Liver (tissue), 3 donors: ENCODE measurements around the gene RGS17.

Experiments used
- HNF4A ChIP-seq, 2 donors: conservative IDR thresholded peaks; 2 replicates each; pipeline ENCODE4 v1.6.1; 2016; ENCODE audit warnings: antibody characterized with exemption in 2 of 2, mild to moderate bottlenecking in 2 of 2
- JUND ChIP-seq, 2 donors: IDR thresholded peaks; 2 replicates each; pipeline ENCODE4 v1.6.1; 2016; ENCODE audit warnings: antibody characterized with exemption in 2 of 2
- RAD21 ChIP-seq, 2 donors: IDR thresholded peaks; 2 replicates each; pipeline ENCODE4 v1.6.1; 2016; ENCODE audit warnings: antibody characterized with exemption in 2 of 2, mild to moderate bottlenecking in 2 of 2
- SP1 ChIP-seq: IDR thresholded peaks from 2 replicates; pipeline ENCODE4 v1.6.1; 2018; ENCODE audit warnings: antibody characterized with exemption, mild to moderate bottlenecking
- TF ChIP-seq, protein P1 (sequence below): fragments of 150-350 bp; IDR thresholded peaks from 2 replicates; pipeline ENCODE4 v1.5.1; 2017; ENCODE audit warnings: improper control_type of control experiment, low read depth, low read length; ENCODE audit not compliant: missing input control
- donor health status: healthy.
- donor health status: healthy.

DNA sequence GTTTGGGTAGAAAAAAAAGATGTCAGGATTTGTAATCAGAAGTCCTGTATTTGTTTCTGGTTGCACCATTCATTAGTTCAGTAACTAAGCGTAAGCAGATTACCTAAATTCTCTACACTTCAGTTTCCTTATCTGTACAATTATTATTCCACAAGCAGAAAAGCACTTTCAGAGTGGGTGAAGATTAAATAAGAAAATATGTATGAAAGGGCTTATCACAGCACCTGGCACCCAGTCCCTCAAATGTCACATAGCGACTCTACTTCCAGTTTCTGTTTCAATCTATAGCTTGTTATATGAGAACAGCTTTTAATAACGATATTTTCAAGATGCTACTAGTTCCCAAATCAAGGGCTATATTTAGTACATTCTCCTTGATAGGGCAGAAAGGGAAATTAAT is 31.4 kb downstream of the RGS17 start:
- TF ChIP-seq, protein P1, sequence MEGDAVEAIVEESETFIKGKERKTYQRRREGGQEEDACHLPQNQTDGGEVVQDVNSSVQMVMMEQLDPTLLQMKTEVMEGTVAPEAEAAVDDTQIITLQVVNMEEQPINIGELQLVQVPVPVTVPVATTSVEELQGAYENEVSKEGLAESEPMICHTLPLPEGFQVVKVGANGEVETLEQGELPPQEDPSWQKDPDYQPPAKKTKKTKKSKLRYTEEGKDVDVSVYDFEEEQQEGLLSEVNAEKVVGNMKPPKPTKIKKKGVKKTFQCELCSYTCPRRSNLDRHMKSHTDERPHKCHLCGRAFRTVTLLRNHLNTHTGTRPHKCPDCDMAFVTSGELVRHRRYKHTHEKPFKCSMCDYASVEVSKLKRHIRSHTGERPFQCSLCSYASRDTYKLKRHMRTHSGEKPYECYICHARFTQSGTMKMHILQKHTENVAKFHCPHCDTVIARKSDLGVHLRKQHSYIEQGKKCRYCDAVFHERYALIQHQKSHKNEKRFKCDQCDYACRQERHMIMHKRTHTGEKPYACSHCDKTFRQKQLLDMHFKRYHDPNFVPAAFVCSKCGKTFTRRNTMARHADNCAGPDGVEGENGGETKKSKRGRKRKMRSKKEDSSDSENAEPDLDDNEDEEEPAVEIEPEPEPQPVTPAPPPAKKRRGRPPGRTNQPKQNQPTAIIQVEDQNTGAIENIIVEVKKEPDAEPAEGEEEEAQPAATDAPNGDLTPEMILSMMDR: no peak
- TF ChIP-seq JUND (IDR thresholded peaks at IDR 0.05): no peak
- no peak for TF ChIP-seq SP1
- no peak for TF ChIP-seq HNF4A (conservative IDR thresholded peaks at IDR 0.05)
- no peak for TF ChIP-seq RAD21 (IDR thresholded peaks at IDR 0.05)
